Esophagus squamous epithelium (tissue), 4 donors: ENCODE data around the gene LRRC66.

Source experiments
- CTCF ChIP-seq, 6 experiments: fragments of 450-650 bp in 4 of 6; fragments of 200-600 bp in 2 of 6; sonication (generic) in 2 of 6; IDR thresholded peaks; one replicate each; pipeline ENCODE4 v1.5.1; 2016 to 2019; ENCODE audit warnings: antibody characterized with exemption in 6 of 6, mild to moderate bottlenecking in 4 of 6, moderate library complexity in 4 of 6
- POLR2A ChIP-seq, 4 donors: fragments of 450-650 bp; IDR thresholded peaks; one replicate each; pipeline ENCODE4 v1.6.1; 2017; ENCODE audit warnings: antibody characterized with exemption in 4 of 4, mild to moderate bottlenecking in 4 of 4, moderate library complexity in 3 of 4

- TF ChIP-seq CTCF (IDR thresholded peaks at IDR 0.05) = no peak
- no peak for TF ChIP-seq POLR2A (IDR thresholded peaks at IDR 0.05)
Observed at GRCh38 chr4:52017814-52018213, 2.3 kb downstream of the LRRC66 start.
